ENCODE data around the gene GRXCR2.
"Not testable (repeated sequence)": the region's sequence is repeated elsewhere in the genome, so short reads cannot be mapped to it uniquely, and the experiment has no call there.

Gene GRXCR2

GRCh38 chr5:145872914-145873313, at the start of gene GRXCR2:
TSS of gene GRXCR2 (minus strand) at chr5:145873014. CDS start at chr5:145872968, 46 bp downstream.
- no peak for FAIRE-seq

- FAIRE-seq: no peak
These were observed 49.2 kb upstream of the GRXCR2 start for GRCh38 chr5:145922059-145922458.

GRCh38 chr5:145921211-145921610, 48.4 kb upstream of the GRXCR2 start:
- no peak for FAIRE-seq

GRCh38 chr5:145920542-145921210, 47.9 kb upstream of the GRXCR2 start:
- FAIRE-seq: no peak

- FAIRE-seq: no peak
These were observed 46.6 kb upstream of the GRXCR2 start for GRCh38 chr5:145919413-145919812.

GRCh38 chr5:145918397-145918796, 45.6 kb upstream of the GRXCR2 start:
- FAIRE-seq: no peak

- FAIRE-seq: no peak
These were observed 44.5 kb upstream of the GRXCR2 start for GRCh38 chr5:145917288-145917687.

GRCh38 chr5:145915970-145916638, 43.3 kb upstream of the GRXCR2 start:
- FAIRE-seq: no peak

- no peak for FAIRE-seq
These were observed 40.9 kb upstream of the GRXCR2 start for GRCh38 chr5:145913701-145914100.

GRCh38 chr5:145912594-145912993, 39.8 kb upstream of the GRXCR2 start:
- FAIRE-seq: no peak

- FAIRE-seq: no peak
These were observed 39.2 kb upstream of the GRXCR2 start for GRCh38 chr5:145912019-145912418.

- FAIRE-seq: no peak
These were observed 38.4 kb upstream of the GRXCR2 start for GRCh38 chr5:145911164-145911563.

- FAIRE-seq: no peak
These were observed 35.6 kb upstream of the GRXCR2 start for GRCh38 chr5:145908206-145908960.

GRCh38 chr5:145906401-145906800, 33.6 kb upstream of the GRXCR2 start:
- FAIRE-seq: no peak

- FAIRE-seq: no peak
These were observed 31.9 kb upstream of the GRXCR2 start for GRCh38 chr5:145904743-145905142.

- no peak for FAIRE-seq
These were observed 31.1 kb upstream of the GRXCR2 start for GRCh38 chr5:145903867-145904266.

GRCh38 chr5:145903113-145903512, 30.3 kb upstream of the GRXCR2 start:
- FAIRE-seq: no peak

GRCh38 chr5:145902421-145902820, 29.6 kb upstream of the GRXCR2 start:
- no peak for FAIRE-seq

GRCh38 chr5:145898171-145898570, 25.4 kb upstream of the GRXCR2 start:
- FAIRE-seq: no peak

GRCh38 chr5:145891378-145891777, 18.6 kb upstream of the GRXCR2 start:
- FAIRE-seq: not testable (repeated sequence)

GRCh38 chr5:145889611-145890010, 16.8 kb upstream of the GRXCR2 start:
- FAIRE-seq: no peak

- FAIRE-seq: no peak
These were observed 15.3 kb upstream of the GRXCR2 start for GRCh38 chr5:145887976-145888574.

GRCh38 chr5:145887217-145887616, 14.4 kb upstream of the GRXCR2 start:
- no peak for FAIRE-seq

Data from colon (tissue), 2 donors.